ENCODE results near the gene CRTC1.

DNA sequence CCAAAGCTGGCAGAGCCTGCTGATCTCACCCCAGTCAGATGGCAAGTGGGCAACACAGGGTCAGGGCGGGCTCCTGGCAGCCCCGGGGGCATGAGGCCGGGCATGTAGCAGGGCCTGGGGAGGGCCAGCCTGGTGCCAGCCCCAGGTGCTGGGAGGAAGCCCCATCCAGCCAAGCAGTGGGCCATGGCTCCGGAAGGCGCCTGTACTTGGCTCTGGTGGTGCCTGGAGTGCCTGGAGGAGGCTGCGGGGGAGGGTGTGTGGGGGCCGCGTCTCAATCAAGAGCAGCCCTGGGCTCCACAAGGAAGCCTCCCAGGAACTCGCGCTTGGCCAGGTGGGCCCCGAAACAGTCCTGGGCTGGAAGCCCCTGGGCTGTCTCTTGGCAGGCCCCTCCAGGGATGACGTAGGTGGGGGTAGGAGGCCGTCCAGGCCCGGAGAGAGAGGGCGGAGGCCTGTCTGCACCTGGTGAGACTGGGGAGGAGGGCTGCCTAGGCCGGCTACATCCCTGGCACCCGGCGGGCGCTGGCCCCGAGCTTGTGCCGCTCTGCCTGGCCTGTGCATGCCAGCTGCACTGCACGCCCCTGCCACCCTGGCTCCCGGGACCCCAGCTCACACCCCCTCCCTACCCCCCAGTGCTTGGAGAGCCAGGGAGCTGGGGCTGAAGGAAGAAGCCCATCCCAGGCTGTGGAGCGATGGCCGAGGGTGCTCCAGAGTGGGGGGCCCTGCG is 61.7 kb downstream of the CRTC1 start:
- TF ChIP-seq, protein P1, sequence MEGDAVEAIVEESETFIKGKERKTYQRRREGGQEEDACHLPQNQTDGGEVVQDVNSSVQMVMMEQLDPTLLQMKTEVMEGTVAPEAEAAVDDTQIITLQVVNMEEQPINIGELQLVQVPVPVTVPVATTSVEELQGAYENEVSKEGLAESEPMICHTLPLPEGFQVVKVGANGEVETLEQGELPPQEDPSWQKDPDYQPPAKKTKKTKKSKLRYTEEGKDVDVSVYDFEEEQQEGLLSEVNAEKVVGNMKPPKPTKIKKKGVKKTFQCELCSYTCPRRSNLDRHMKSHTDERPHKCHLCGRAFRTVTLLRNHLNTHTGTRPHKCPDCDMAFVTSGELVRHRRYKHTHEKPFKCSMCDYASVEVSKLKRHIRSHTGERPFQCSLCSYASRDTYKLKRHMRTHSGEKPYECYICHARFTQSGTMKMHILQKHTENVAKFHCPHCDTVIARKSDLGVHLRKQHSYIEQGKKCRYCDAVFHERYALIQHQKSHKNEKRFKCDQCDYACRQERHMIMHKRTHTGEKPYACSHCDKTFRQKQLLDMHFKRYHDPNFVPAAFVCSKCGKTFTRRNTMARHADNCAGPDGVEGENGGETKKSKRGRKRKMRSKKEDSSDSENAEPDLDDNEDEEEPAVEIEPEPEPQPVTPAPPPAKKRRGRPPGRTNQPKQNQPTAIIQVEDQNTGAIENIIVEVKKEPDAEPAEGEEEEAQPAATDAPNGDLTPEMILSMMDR (IDR thresholded peaks at IDR 0.05 in 8 of 11, conservative IDR thresholded peaks at IDR 0.05 in 3 of 11): no peak
- no peak for TF ChIP-seq POLR2A (IDR thresholded peaks at IDR 0.05)
- no peak for TF ChIP-seq POLR2AphosphoS5 (IDR thresholded peaks at IDR 0.05)
